Lung (tissue), 12 donors: Measurements from ENCODE around the gene GLRX. TPM values are rescaled to one million over a fixed set of nuclear protein-coding genes. Genes with fewer than 3 reads are reported as not detected.
A peak's percentile ranks its signal among the peaks of the same experiment; 100 is the strongest.

Experiments
- ATAC-seq: fragments of 200-7000 bp; cut with Tn5 transposase; one replicate; pipeline ENCODE4 v1.9.1; 2020; ENCODE audit warnings: moderate number of reproducible peaks; ENCODE audit not compliant: insufficient read depth, low FRiP score
- DNase-seq, 3 donors: peaks; one replicate each; pipeline ENCODE4 v3.0.0-alpha.2; 2013 to 2017
- H3K27ac ChIP-seq, 2 donors: one replicate each; pipeline ENCODE4 v1.5.1; 2013; ENCODE audit warnings: mild to moderate bottlenecking in 2 of 2, moderate library complexity in 2 of 2, control low read depth in 1 of 2, inconsistent platforms in 1 of 2, low read depth in 1 of 2, low read length in 1 of 2
- H3K27me3 ChIP-seq, 3 donors: one replicate each; pipeline ENCODE4 v1.5.1; 2013; ENCODE audit warnings: low read length in 2 of 3; ENCODE audit not compliant: control insufficient read depth in 3 of 3, insufficient read depth in 3 of 3
- H3K36me3 ChIP-seq, 4 donors: one replicate each; pipeline ENCODE4 v1.5.1; 2013; ENCODE audit warnings: low read length in 4 of 4, mild to moderate bottlenecking in 1 of 4, moderate library complexity in 1 of 4; ENCODE audit not compliant: control insufficient read depth in 4 of 4, insufficient read depth in 4 of 4
- H3K4me1 ChIP-seq, 5 donors: one replicate each; pipeline ENCODE4 v1.5.1; 2013; ENCODE audit warnings: low read length in 5 of 5, mild to moderate bottlenecking in 2 of 5, moderate library complexity in 1 of 5; ENCODE audit not compliant: control insufficient read depth in 5 of 5, insufficient read depth in 5 of 5
- H3K4me3 ChIP-seq: one replicate; pipeline ENCODE4 v1.5.1; 2013; ENCODE audit warnings: mild to moderate bottlenecking, control low read depth, moderate library complexity
- H3K9ac ChIP-seq, 2 donors: one replicate each; pipeline ENCODE4 v1.5.1; 2013; ENCODE audit warnings: low read length in 2 of 2, control low read depth in 1 of 2; ENCODE audit not compliant: insufficient read depth in 1 of 2
- H3K9me3 ChIP-seq, 4 donors: one replicate each; pipeline ENCODE4 v1.5.1; 2013; ENCODE audit warnings: low read length in 3 of 4, mild to moderate bottlenecking in 1 of 4, moderate library complexity in 1 of 4; ENCODE audit not compliant: control insufficient read depth in 4 of 4, insufficient read depth in 3 of 4
- WGBS, 2 donors: extraction: QIAGEN DNeasy Blood & Tissue Kit; methylation state at CpG; one replicate each; pipeline ENCODE4 v1.1.7; 2013; 5-methylcytosine and 5-hydroxymethylcytosine counted together
- polyA plus RNA-seq, 2 donors: library from polyadenylated mRNA; stranded (reverse); fragments of 200-250 nt; gene quantifications; one replicate each; pipeline ENCODE4 v1.2.1, GENCODE V29; 2013
- total RNA-seq, 2 donors: library from RNA; depleted of rRNA in 1 of 2; stranded (reverse); fragments of >200 nt in 1 of 2; gene quantifications; one replicate each; pipeline ENCODE4 v1.2.1, GENCODE V29; 2014 to 2021
- TF ChIP-seq, protein P1 (sequence below): IDR thresholded peaks from 2 replicates; pipeline ENCODE4 v1.5.1; 2012; ENCODE audit warnings: mild to moderate bottlenecking; ENCODE audit errors: control extremely low read depth, extremely low read depth
- donor health status: control.
- donor health status: control.
- donor health status: Bipolar disorder and iron deficiency.
- donor health status: healthy.
- donor health status: DM: yes; HTN: yes; CAD: no.

Gene GLRX
- total and polyA plus RNA-seq, 4 donors: 23.1 to 300 (median 91.2) TPM

- ATAC-seq (peak; percentile 87), DNase-seq (peak; percentile 90 to 93 (median 92))
- H3K4me1 ChIP-seq: peaks cover 7 to 34% (median 22%) of the 10 kb centered on the region in 5 donors
- WGBS, 2 donors: 10 to 11% methylated on average over 28 of the region's 28 CpGs
- no peak overlapping the region for H3K4me3 ChIP-seq
- no peaks in the 10 kb centered on the region for H3K36me3 ChIP-seq
- no peaks in the 10 kb centered on the region for H3K9me3 ChIP-seq
- no peaks in the 10 kb centered on the region for H3K27me3 ChIP-seq
- H3K27ac ChIP-seq: peak overlapping the region; percentile 84 to 94
- H3K9ac ChIP-seq: peak overlapping the region in 1 of 2 donors; percentile 36
- TF ChIP-seq, protein P1, sequence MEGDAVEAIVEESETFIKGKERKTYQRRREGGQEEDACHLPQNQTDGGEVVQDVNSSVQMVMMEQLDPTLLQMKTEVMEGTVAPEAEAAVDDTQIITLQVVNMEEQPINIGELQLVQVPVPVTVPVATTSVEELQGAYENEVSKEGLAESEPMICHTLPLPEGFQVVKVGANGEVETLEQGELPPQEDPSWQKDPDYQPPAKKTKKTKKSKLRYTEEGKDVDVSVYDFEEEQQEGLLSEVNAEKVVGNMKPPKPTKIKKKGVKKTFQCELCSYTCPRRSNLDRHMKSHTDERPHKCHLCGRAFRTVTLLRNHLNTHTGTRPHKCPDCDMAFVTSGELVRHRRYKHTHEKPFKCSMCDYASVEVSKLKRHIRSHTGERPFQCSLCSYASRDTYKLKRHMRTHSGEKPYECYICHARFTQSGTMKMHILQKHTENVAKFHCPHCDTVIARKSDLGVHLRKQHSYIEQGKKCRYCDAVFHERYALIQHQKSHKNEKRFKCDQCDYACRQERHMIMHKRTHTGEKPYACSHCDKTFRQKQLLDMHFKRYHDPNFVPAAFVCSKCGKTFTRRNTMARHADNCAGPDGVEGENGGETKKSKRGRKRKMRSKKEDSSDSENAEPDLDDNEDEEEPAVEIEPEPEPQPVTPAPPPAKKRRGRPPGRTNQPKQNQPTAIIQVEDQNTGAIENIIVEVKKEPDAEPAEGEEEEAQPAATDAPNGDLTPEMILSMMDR: peak; percentile 92
These were observed 36.4 kb upstream of the GLRX start for GRCh38 chr5:95858661-95859595.

GRCh38 chr5:95858023-95858461 lies 35.5 kb upstream of the GLRX start:
- TF ChIP-seq, protein P1: no peak
- no peaks in the 10 kb centered on the region for H3K27me3 ChIP-seq
- H3K9me3 ChIP-seq: no peaks in the 10 kb centered on the region
- peak overlapping the region; percentile 84 to 94 for H3K27ac ChIP-seq
- H3K4me3 ChIP-seq: no peak overlapping the region
- 26 to 61% methylated on average over 8 of the region's 8 CpGs for WGBS, 2 donors
- DNase-seq (no peak), ATAC-seq (peak; percentile 11)
- peaks cover 7 to 29% (median 16%) of the 10 kb centered on the region in 5 donors for H3K4me1 ChIP-seq
- no peaks in the 10 kb centered on the region for H3K36me3 ChIP-seq
- H3K9ac ChIP-seq: no peak overlapping the region

DNA sequence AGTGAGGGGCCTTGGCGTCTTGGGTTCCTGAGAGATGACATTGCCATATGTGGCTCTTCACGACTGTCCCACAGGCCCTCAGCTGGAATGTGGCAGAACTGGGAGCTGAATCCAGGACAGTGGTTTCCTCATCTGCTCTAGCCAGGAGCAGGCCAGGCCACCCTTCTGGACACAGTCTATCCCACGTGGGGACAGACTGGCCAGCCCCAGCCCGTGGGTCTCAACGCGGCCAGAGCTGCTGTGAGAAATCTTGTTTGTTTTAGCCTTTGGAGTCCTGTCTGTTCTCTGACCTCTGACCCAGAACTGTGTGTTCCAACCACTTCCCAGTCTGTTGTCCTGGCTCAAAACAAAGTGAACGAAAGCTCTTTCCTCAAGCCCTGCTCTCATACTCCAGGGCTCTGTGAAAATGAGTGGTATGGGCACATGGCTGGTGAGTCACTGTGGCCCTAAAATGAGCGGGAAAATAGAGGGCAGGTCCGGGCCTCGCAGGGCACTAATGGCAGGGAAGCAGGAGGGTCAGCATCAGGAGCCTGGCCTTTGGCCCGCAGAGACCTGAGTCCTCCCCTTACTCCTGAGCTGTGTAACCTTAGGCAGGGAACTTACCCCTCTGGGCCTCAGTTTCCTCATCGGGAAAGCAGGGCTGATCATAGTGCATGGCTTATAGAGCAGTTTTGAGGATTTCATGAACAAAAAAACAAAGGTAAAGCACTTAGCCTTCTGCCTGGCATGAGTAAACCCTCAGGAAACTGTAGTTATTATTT lies 34.8 kb upstream of the GLRX start:
- ATAC-seq: peak; percentile 43
- TF ChIP-seq, protein P1: no peak

More for the DNA sequence above, 34.8 kb upstream of the GLRX start:
- peak; percentile 40 to 69 (median 54) for DNase-seq
- 65 to 70% methylated on average over 12 of the region's 12 CpGs for WGBS, 2 donors
- H3K27ac ChIP-seq: peak overlapping the region; percentile 84 to 94
- H3K27me3 ChIP-seq: no peaks in the 10 kb centered on the region
- H3K36me3 ChIP-seq: no peaks in the 10 kb centered on the region
- H3K4me1 ChIP-seq: peaks cover 6 to 22% (median 16%) of the 10 kb centered on the region in 5 donors
- H3K9ac ChIP-seq: no peak overlapping the region
- no peak overlapping the region for H3K4me3 ChIP-seq
- H3K9me3 ChIP-seq: no peaks in the 10 kb centered on the region
